GM21619 (cell line): Measurements from ENCODE around the gene ZNF101.

Experiments
- ATAC-seq: cut with Tn5 transposase; IDR thresholded peaks from one replicate; pipeline ENCODE4 v1.9.1; 2021; ENCODE audit not compliant: unreplicated experiment

Gene ZNF101

DNA sequence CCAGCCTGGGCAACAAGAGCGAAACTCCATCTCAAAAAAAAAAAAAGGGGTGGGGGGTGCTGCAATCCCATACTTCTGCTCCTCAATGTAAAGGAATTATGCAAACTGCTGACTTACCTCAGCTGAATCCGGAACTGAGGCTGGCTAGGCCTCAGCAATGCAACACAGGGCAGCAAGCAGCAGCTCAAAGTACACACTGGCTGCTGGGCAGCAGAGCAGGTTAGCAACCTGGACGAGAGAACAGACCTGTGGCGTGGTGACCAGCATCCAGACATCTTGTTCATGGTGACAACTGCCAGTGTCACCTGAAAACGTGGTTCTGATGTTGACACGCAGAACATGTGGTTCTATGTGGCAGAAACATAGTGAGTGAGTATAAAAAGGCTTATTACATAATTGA, 36.2 kb downstream of the ZNF101 start:
- no peak for ATAC-seq

GRCh38 chr19:19710506-19710905, 41.9 kb downstream of the ZNF101 start:
- ATAC-seq, result no peak

DNA sequence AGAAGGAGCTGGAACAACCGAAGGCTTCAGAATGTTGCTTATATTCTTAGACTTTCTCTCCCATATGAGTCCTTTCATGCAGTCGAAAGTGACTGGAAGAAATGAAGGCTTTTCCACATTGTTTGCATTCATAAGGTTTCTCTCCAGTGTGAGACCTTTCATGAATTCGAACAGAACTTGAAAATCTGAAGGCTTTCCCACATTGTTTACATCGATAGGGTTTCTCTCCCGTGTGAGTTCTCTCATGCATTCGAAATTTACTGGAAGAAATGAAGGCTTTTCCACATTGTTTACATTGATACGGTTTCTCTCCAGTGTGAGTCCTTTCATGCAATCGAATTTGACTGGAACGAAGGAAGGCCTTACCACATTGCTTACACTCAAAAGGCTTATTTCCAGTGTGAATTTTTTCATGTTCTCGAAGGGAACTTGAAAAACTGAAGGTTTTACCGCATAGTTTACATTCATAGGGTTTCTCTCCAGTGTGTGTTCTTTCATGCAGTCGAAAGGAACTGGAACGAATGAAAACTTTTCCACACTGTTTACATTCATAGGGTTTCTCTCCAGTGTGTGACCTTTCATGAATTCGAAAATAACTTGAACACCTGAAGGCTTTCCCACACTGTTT, 42.8 kb downstream of the ZNF101 start:
- no peak for ATAC-seq

- no peak for ATAC-seq
Measured at GRCh38 chr19:19711934-19712828, 43.5 kb downstream of the ZNF101 start.

GRCh38 chr19:19719798-19720197, 51.2 kb downstream of the ZNF101 start:
- no peak for ATAC-seq

DNA sequence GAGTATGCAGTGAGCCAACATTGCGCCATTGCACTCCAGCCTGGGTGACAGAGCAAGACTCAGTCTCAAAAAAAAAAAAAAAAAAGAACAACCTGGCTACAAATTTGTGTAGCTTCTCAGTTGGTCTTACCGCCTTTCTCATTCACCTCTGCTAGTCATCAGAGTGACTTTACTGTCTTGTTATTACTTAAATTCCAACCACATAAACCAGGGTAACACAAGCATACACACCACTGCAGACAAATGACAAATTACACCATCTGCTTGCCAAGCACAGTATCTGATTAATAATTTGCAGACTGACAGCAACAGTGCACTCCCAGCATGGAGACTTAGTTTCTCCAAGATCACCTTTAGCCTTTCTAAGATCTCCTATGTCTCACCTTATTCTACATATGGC, 53.3 kb downstream of the ZNF101 start:
- no peak for ATAC-seq

GRCh38 chr19:19732579-19733501, 64.2 kb downstream of the ZNF101 start, which contains the start of gene ZNF14:
Gene ZNF14 (minus strand): TSS chr19:19733112. CDS start chr19:19732958, 154 bp downstream.
- peak; percentile 100 for ATAC-seq
